ENCODE measurements around the gene ADCK1. TPM values are rescaled to one million over a fixed set of nuclear protein-coding genes. Genes with fewer than 3 reads are reported as not detected.
"Not testable (repeated sequence)": the region's sequence is repeated elsewhere in the genome, so short reads cannot be mapped to it uniquely, and the experiment has no call there.

The ADCK1 gene
- total RNA-seq, 6 donors from 2014 or later, result 5.6 to 40.3 (median 9.2) TPM

DNA sequence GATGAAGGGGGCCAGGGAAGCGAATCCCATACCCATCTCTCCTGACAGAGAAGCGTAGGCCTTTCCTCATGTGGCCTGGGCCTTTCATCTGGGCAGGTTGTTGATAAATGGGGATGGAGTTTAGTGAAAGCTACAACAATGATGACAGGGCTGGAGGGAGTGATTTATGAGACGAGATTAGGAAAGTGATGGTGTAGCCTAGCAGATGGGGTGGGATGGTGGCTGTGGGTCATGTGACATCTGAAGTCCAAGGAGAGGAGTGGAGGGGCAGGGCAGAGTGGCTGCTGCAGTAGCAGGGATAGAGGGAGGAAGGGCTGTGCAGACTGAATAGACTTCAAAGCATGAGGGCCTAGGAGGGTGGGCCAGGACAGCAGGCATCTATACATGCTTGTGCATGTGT, 85.5 kb downstream of the ADCK1 start:
- Histone ChIP-seq H3K4me3 (no peak overlapping the region), H3K9me3 (peaks cover 0 to 6% (median 0%) of the 10 kb centered on the region in 4 donors), H3K27me3 (no peaks in the 10 kb centered on the region), H3K4me1 (no peaks in the 10 kb centered on the region), H3K36me3 (peaks cover 0 to 3% (median 0%) of the 10 kb centered on the region in 4 donors), H3K27ac (no peak overlapping the region)
- DNase-seq (no peak), ATAC-seq (ENCODE audit: low FRiP score in 2 of 2) (no peak)
- no peak for TF ChIP-seq EP300 (IDR thresholded peaks at IDR 0.05)
- TF ChIP-seq, protein P1, sequence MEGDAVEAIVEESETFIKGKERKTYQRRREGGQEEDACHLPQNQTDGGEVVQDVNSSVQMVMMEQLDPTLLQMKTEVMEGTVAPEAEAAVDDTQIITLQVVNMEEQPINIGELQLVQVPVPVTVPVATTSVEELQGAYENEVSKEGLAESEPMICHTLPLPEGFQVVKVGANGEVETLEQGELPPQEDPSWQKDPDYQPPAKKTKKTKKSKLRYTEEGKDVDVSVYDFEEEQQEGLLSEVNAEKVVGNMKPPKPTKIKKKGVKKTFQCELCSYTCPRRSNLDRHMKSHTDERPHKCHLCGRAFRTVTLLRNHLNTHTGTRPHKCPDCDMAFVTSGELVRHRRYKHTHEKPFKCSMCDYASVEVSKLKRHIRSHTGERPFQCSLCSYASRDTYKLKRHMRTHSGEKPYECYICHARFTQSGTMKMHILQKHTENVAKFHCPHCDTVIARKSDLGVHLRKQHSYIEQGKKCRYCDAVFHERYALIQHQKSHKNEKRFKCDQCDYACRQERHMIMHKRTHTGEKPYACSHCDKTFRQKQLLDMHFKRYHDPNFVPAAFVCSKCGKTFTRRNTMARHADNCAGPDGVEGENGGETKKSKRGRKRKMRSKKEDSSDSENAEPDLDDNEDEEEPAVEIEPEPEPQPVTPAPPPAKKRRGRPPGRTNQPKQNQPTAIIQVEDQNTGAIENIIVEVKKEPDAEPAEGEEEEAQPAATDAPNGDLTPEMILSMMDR (IDR thresholded peaks at IDR 0.05), result no peak
- 84 to 93% methylated on average over 3 of the region's 3 CpGs for WGBS, 2 donors

DNA sequence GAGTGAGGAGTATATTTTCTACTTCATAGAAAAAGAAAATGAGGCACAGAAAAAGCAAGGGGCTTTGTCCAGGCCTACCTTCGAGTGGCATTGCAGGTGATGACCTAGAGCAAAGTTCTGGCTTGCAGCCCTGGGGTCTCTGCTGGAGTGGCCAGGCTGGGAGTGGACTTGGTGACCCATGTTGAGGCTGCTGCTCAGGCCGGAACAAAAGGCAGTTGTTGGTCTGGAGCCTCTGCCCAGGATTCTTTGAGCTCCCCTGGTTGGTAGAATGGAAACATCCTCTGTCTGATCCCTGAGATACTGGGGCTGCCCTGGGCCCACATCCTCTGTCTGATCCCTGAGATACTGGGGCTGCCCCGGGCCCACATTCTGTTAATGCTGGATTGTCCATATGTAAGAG, 86.1 kb downstream of the ADCK1 start:
- peaks cover 0 to 3% (median 0%) of the 10 kb centered on the region in 4 donors for H3K36me3 ChIP-seq
- no peaks in the 10 kb centered on the region for H3K4me1 ChIP-seq
- no peak overlapping the region for H3K27ac ChIP-seq
- DNase-seq (no peak), ATAC-seq (ENCODE audit: low FRiP score in 2 of 2) (no peak)
- H3K27me3 ChIP-seq, result no peaks in the 10 kb centered on the region
- TF ChIP-seq POLR2A (IDR thresholded peaks at IDR 0.05) (no peak), POLR2AphosphoS5 (IDR thresholded peaks at IDR 0.05) (no peak), EP300 (IDR thresholded peaks at IDR 0.05) (no peak)
- TF ChIP-seq, protein P1 (IDR thresholded peaks at IDR 0.05), result no peak
- WGBS, 2 donors, result 80 to 89% methylated on average over 2 to 3 of the region's 3 CpGs
- H3K4me3 ChIP-seq, result no peak overlapping the region
- peaks cover 0 to 6% (median 0%) of the 10 kb centered on the region in 4 donors for H3K9me3 ChIP-seq

DNA sequence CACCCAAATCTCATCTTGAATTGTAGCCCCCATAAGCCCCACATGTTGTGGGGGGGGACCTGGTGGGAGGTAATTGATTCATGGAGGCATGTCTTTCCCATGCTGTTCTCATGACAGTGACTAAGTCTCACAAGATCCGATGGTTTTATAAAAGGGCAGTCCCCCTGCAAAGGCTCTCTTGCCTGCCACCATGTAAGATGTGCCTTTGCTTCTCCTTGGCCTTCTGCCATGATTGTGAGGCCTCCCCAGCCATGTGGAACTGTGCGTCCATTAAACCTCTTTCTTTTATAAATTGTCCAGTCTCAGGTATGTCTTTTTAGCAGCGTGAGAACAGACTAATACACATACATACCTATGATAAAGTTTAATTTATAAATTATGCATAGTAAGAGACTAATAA, 89.0 kb downstream of the ADCK1 start:
- WGBS, 2 donors, result 93 to 98% methylated on average over 3 of the region's 3 CpGs
- DNase-seq; H3K27ac ChIP-seq; ATAC-seq (ENCODE audit: low FRiP score in 2 of 2); H3K27me3 ChIP-seq; H3K36me3 ChIP-seq; H3K4me3 ChIP-seq; H3K4me1 ChIP-seq; H3K9me3 ChIP-seq: not testable (repeated sequence)

DNA sequence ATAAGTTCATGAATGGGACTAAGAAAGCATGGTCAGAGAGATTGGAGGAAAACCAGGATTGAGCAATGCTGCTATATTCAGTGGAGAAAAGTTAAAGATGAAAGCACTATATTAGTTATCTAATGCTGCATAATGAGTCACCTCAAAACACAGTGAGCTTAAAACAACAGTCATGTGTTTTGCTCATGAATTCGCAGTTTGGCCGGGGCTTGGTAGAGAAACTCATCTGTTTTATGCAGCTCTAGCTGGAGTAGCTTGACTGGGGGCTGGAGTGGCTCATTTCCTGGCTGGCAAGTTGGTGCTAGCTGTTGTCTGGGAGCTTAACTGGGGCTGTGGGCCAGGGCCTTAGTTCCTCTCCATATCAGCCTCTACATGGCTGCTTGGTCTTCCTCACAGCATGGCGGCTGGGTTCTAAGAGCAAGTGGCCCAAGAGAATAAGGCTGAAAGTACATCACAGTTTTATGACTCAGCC, 90.1 kb downstream of the ADCK1 start:
- WGBS, 2 donors, result 90 to 96% methylated on average over 3 of the region's 3 CpGs

DNA sequence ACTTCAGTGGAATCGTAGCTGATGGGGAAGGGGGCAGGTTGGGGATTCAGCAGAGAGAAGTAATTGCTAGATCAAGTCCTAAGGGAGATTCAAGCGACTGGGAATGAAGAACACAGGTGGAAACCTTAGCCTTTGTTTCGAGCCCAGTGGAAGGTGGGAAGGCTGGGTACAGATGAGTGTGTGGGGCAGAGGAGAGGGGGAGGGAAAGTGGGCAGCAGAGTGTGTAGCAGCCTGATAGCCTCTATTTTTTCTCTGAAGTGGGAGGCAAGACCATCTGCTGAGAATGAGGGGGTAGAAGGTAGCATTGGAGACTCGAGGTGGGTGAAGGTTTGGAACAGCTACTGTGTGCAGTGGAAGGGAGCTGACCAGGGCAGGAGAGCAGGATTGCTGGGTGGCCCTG, 91.0 kb downstream of the ADCK1 start:
- WGBS, 2 donors, result 90 to 91% methylated on average over 4 of the region's 4 CpGs
- TF ChIP-seq EP300 (IDR thresholded peaks at IDR 0.05) (no peak), POLR2AphosphoS5 (IDR thresholded peaks at IDR 0.05) (no peak), POLR2A (IDR thresholded peaks at IDR 0.05) (no peak)
- TF ChIP-seq, protein P1 (IDR thresholded peaks at IDR 0.05), result no peak
- H3K27me3 ChIP-seq, result no peaks in the 10 kb centered on the region
- H3K4me1 ChIP-seq, result no peaks in the 10 kb centered on the region
- no peak overlapping the region for H3K4me3 ChIP-seq
- H3K27ac ChIP-seq, result no peak overlapping the region
- ATAC-seq (ENCODE audit: low FRiP score in 2 of 2) (no peak), DNase-seq (no peak)
- H3K36me3 ChIP-seq, result peaks cover 0 to 3% (median 0%) of the 10 kb centered on the region in 4 donors
- peaks cover 0 to 6% (median 0%) of the 10 kb centered on the region in 4 donors for H3K9me3 ChIP-seq

More for the DNA sequence above, 90.1 kb downstream of the ADCK1 start:
- ATAC-seq (ENCODE audit: low FRiP score in 2 of 2), result peak in 1 of 2 donors; percentile 24
- no peak for DNase-seq
- Histone ChIP-seq H3K27me3 (no peaks in the 10 kb centered on the region), H3K27ac (no peak overlapping the region), H3K4me1 (no peaks in the 10 kb centered on the region), H3K4me3 (no peak overlapping the region), H3K9me3 (peaks cover 0 to 6% (median 0%) of the 10 kb centered on the region in 4 donors), H3K36me3 (peaks cover 0 to 3% (median 0%) of the 10 kb centered on the region in 4 donors)
- TF ChIP-seq, protein P1 (IDR thresholded peaks at IDR 0.05), result no peak
- no peak for TF ChIP-seq POLR2A (IDR thresholded peaks at IDR 0.05)
- TF ChIP-seq EP300 (IDR thresholded peaks at IDR 0.05), result no peak
- no peak for TF ChIP-seq POLR2AphosphoS5 (IDR thresholded peaks at IDR 0.05)

Measured in upper lobe of left lung (tissue), 6 donors.